Activated CD8-positive, alpha-beta memory T cell treated with anti-CD3 and anti-CD28 coated beads for 36 hours (primary cell): ENCODE measurements around the gene ANXA2. TPM values are rescaled to one million over a fixed set of nuclear protein-coding genes. Genes with fewer than 3 reads are reported as not detected.

Experiments
- CTCF ChIA-PET: fragments of 350-600 bp; sonication (Branson Sonifier 250); formaldehyde crosslinking; loops from one replicate; lab custom pipeline; 2021; ENCODE audit warnings: antibody characterized with exemption; lab: Charles Lee
- POLR2A ChIA-PET: fragments of 350-600 bp; sonication (Branson Sonifier 250); formaldehyde crosslinking; loops from one replicate; lab custom pipeline; 2021; ENCODE audit warnings: antibody characterized with exemption; lab: Charles Lee
- total RNA-seq, 2 experiments: library from RNA; stranded (reverse); gene quantifications; one replicate each; pipeline ENCODE4 v1.2.3, GENCODE V29; 2021

The ANXA2 gene
- total RNA-seq, result 100 to 1,000 TPM; 207 to 210 TPM

- POLR2A ChIA-PET, result interaction anchor here (0.6 to 1.5 kb wide), 12 partner anchors 9 to 535 kb away, joined by 3 to 15 read pairs (median 4); partner anchors contain the start of gene ICE2
These were observed at the start of gene ANXA2 for GRCh38 chr15:60397772-60398445. TSS of gene ANXA2 (minus strand) at chr15:60397986. CDS start at chr15:60386075, 11,911 bp downstream.

DNA sequence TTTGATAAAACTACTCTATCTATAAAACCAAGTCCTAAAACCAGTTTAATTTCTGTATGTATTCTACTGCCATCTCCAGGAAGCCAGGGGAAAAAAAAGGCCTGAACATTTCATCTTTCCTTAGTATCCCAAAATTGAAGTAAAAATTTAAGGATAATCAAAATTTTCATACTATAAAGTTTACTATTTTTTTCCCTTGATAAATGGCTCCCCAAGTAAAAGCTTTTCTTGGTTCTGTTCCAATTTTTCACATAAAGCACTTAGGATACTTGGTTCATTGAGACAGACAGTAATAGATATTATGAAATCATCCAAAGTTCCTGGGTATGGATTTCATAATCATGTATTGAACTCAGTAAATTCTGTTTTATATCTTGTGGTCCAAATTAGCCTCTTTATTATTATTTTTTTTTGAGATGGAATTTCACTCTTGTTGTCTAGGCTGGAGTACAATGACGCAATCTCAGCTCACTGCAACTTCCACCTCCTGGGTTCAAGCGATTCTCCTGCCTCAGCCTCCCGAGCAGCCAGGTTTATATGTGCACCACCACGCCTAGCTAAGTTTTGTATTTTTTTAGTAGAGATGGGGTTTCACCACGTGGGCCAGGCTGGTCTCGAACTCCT is 46.6 kb upstream of the ANXA2 start:
- CTCF ChIA-PET, result interaction anchor here (0.7 kb wide), 1 partner anchor 30 kb away, joined by 3 read pairs; no protein-coding TSS in a partner anchor

More at GRCh38 chr15:60397772-60398445, at the start of gene ANXA2:
- CTCF ChIA-PET, result interaction anchor here (0.6 to 1.4 kb wide), 4 partner anchors 37 to 902 kb away, joined by 3 to 4 read pairs (median 3); no protein-coding TSS in a partner anchor

DNA sequence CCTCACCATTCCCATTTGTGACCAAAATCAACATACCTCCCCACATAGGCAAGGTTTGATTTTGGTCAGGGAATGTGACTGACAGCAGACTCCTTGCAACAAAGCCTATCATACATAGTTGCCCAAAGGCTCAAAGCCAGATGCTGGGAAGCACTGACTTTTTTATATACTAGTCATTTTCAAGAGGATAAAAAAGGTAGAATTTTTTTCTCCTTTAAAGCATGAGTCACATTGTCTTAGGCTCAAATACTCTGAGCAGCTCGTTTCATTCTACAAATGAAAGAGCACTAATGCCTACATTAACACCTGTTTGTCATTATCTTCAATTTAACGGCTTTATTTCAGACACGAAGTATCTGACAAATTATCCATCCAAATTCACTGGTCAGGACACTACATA is 45.0 kb upstream of the ANXA2 start:
- POLR2A ChIA-PET, result interaction anchor here (0.7 kb wide), 1 partner anchor 84 kb away, joined by 3 read pairs; no protein-coding TSS in a partner anchor
- CTCF ChIA-PET, result no interaction called here

More for the DNA sequence above, 46.6 kb upstream of the ANXA2 start:
- POLR2A ChIA-PET, result no interaction called here

DNA sequence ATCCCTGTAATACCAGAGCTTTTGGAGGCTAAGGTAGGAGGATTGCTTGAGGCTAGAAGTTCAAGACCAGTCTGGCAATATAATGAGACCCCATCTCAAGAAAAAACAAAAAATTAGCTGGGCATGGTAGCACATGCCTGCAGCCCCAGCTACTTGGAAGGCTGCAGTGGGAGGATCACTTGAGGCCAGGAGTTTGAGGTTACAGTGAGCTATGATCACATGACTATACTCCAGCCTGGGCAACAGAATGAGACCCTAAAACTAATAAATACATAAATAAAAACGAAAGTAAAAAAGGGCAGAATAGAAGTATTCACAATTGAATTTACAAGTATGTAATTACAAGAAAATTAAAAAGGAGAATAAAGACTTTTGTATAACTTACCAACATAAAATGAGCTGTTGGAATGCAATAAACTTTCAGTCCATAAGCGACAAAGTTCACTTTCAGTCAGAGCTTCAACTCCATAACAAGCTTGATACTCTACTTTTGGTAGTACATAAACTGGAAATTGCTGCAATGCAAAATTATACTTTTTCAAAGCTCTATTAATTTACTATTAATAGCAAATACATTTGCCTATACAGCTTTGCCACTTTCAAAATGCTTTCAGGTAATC is 44.4 kb upstream of the ANXA2 start:
- ChIA-PET CTCF (no interaction called here), POLR2A (no interaction called here)

DNA sequence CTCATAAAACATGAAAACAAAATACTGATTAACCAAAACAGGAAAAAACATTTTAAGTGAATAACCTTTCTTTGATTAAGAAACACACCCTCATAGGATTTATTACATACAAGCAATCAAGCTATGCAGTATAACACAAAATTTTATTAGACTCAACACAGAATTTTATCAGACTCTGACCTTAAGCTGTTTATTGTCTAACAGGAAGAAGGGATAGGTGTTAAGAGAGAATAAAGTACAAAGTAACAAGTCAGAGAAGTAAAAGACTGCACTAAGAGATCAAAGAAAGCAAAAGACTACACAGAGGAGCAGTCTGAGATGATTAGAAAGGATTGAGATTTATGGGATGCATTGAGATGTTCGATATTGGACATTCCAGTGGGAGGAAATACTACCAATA is 43.5 kb upstream of the ANXA2 start:
- ChIA-PET POLR2A (no interaction called here), CTCF (no interaction called here)

DNA sequence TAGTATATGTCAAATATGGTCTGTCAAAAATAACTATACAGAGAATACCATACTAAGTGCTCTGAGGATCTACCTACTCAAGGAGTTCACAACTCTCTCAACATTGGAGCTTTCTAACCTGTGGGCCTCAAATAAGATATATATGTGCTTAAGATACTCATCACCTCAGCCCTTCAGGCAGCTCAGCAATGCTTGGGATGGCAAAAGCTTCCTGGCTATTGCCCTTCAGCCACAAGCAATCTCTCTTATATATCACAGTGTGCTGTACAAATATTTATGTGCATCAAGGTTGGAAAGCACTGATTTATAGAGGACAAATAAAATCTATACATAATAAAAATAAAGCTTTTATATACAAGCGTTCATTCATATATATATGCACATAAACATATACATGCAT is 40.9 kb upstream of the ANXA2 start:
- CTCF ChIA-PET, result no interaction called here
- POLR2A ChIA-PET, result no interaction called here

DNA sequence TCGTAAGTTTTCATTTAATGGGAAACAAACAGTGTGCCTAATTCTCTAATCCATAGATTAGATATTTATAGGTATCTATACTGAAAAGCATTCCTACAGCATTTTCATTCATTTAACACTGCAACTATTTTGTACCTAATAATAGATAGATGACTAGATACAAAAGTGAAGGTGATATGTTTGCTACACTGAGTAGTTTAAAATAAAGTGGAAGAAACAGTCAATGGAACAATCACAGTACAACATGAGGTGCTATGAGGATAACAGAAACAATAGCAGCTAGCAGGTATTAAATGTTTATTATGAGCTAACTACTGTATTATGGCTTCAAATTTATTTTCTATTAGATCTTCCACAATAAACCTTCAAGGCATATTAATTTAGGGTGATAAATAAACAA is 31.1 kb upstream of the ANXA2 start:
- POLR2A ChIA-PET, result no interaction called here
- CTCF ChIA-PET, result no interaction called here

DNA sequence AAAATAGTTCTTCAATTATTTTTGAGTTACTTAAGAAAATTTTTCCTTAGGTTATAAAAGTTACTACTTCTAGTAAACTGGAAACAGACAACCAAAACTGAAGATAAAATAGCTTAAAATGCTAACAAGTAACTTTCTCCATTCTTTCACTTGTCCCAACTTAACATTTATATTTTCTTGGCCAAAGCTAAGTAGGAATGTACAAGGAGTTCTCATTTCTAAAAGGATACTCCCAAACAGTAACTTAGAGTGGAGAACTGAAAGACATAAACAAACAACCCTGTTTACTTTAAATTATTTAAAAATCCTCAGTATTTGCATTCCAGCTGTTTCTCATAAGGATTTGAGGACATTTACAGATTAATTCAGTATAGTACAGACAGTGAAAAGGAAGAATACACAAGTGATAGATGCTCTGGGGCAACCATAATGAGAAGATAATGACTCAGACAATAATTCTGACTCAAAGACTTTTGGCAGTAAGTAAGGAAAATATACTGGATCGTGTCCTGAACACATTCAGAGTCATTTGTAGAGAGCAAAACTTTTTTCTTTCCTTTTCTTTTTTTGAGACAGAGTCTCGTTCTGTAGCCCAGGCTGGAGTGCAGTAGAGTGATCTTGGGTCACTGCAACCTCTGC is 29.2 kb upstream of the ANXA2 start:
- POLR2A ChIA-PET, result no interaction called here
- CTCF ChIA-PET, result no interaction called here

- POLR2A ChIA-PET, result no interaction called here
- CTCF ChIA-PET, result no interaction called here
These were observed 27.7 kb upstream of the ANXA2 start for GRCh38 chr15:60425461-60425860.

- ChIA-PET CTCF (no interaction called here), POLR2A (interaction anchor here (0.6 kb wide), 1 partner anchor 48 kb away, joined by 3 read pairs; no protein-coding TSS in a partner anchor)
These were observed 26.2 kb upstream of the ANXA2 start for GRCh38 chr15:60424006-60424405.

DNA sequence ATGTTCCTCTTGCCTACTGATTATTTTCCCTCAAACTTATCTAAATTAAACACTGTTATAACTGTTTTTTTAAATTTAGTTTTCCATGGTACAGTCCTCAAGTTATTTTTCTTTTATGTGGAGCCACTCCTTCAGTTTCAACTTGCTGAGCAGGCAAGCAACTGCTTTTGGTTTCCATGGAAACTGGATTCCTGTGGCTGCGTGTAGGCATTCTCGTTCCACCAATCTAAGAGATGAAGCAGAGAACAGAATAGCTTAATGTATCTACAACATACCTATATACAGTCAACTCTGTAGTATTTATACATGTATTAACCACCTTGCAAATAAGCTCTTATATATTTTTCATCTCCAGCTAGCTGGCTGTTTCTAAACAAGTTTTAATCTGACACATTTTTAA is 25.8 kb upstream of the ANXA2 start:
- POLR2A ChIA-PET, result interaction anchor here (0.6 kb wide), 1 partner anchor 47 kb away, joined by 3 read pairs; no protein-coding TSS in a partner anchor
- CTCF ChIA-PET, result no interaction called here

- CTCF ChIA-PET, result interaction anchor here (1.2 kb wide), 1 partner anchor 62 kb away, joined by 3 read pairs; no protein-coding TSS in a partner anchor
- POLR2A ChIA-PET, result interaction anchor here (0.6 kb wide), 1 partner anchor 732 kb away, joined by 3 read pairs; the partner anchor contains the start of gene BNIP2
These were observed 23.8 kb upstream of the ANXA2 start for GRCh38 chr15:60421544-60421943.

DNA sequence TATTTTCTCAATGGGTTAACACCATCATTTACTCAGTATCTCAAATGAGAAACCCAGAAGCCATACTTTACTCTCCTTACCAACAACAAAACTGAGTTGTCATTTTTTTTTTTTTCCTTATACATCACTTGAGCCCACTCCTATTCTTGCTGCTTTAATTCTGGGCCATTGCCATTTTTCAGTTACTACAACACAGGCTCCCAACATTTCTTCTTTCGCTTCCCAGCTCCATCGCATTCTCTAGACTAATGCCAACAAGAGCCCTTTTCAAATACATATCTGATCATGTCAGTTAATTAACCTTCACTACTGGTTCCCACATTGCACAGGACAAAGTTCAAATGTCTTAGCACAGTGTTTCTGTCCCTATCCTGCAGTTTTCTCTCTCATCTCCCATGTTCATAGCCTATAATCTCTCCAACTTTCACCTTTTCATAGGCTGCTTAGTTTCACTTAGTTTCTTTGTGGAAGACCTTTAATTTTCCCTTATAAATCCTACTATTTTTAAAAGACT is 22.5 kb upstream of the ANXA2 start:
- ChIA-PET CTCF (interaction anchor here (0.6 to 1.0 kb wide), 3 partner anchors 10 to 1981 kb away, joined by 3 to 4 read pairs (median 3); no protein-coding TSS in a partner anchor), POLR2A (no interaction called here)

DNA sequence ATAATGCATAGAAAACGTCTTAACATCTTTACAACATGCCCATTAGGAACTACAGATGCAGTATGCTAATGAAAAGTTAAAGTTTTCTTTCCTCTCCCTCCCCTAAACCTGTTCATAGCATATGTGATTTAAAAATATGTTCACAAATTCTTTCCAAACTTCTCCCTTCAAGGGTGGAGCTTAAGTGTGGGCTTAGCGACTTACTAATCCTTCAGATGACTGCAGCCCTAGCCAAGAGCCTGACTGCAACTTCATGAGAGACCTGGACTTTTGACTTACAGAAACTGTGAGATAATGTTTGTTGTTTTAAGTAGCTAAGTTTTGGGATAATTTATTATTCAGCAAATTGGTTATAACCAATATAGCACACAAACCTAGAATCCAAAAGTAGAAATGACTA is 22.0 kb upstream of the ANXA2 start:
- ChIA-PET CTCF (interaction anchor here (0.6 to 0.7 kb wide), 2 partner anchors 9 to 1981 kb away, joined by 3 to 4 read pairs; no protein-coding TSS in a partner anchor), POLR2A (no interaction called here)

GRCh38 chr15:60418096-60418495 is 20.3 kb upstream of the ANXA2 start:
- ChIA-PET POLR2A (interaction anchor here (0.6 kb wide), 1 partner anchor 20 kb away, joined by 4 read pairs; no protein-coding TSS in a partner anchor), CTCF (no interaction called here)

DNA sequence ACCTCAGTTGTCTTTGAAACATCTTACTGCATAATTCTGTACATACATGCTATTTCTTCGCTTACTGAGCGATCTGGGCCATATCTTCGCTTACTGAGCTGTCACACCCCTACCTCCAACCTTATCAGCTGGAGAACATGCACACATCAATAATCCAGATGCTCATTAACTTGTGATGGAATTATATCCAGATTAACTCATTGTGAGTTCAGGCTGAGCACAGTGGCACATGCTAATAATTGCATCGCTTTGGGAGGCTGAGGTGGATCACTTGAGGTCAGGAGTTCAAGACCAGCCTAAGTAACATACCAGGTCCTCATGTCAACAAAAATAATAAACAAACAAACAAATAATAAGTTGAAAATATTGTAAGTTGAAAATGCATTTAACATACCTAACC is 19.3 kb upstream of the ANXA2 start:
- CTCF ChIA-PET, result no interaction called here

GRCh38 chr15:60416484-60416883 is 18.7 kb upstream of the ANXA2 start:
- CTCF ChIA-PET, result no interaction called here
- POLR2A ChIA-PET, result no interaction called here

More for the DNA sequence above, 19.3 kb upstream of the ANXA2 start:
- POLR2A ChIA-PET, result no interaction called here

DNA sequence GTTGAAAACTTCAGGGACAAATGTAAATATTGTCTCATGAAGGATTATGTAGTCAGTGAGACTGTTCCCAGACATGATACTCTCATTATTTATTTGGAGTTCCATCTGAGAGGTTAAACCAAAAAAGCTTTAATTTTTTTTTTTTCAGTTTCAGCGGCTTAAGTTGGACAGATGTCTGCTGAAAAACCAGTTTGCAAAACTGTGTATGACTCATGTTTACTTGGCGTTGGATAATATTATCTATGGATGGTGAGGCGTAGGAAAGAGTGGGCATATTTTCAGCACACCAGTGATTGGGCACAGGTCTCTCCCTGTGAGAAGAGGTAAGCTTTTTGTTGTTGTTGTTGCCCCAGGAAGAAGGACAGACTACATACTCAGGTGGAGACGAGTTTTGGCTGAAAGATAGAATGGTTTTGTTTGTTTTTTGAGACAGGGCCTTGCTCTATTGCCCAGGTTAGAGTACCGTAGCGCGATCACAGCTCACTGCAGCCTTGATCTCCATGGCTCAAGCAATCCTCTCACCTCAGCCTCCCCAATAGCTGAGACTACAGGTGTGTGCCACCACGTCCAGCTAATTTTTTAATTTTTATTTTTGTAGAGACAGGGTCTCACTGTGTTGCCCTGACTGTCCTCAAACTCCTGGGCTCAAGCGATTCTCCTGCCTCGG is 16.4 kb upstream of the ANXA2 start:
- POLR2A ChIA-PET, result no interaction called here
- CTCF ChIA-PET, result interaction anchor here (1.1 kb wide), 1 partner anchor 30 kb away, joined by 3 read pairs; no protein-coding TSS in a partner anchor
